Measurements from ENCODE around the gene ANKHD1. TPM values are rescaled to one million over a fixed set of nuclear protein-coding genes. Genes with fewer than 3 reads are reported as not detected.

ANKHD1 gene
- total RNA-seq, 2 donors from 2014 or later, result 106 to 173 TPM

GRCh38 chr5:140381972-140382371 lies 19.7 kb upstream of the ANKHD1 start:
- DNase-seq (ENCODE audit: low spot score), result no peak
- Histone ChIP-seq H3K4me3 (no peak overlapping the region), H3K9me3 (no peaks in the 10 kb centered on the region), H3K36me3 (no peaks in the 10 kb centered on the region), H3K27me3 (replicated peaks; ENCODE audit: insufficient read depth) (no peaks in the 10 kb centered on the region), H3K4me1 (ENCODE audit: control insufficient read depth in 1 of 2, low read depth in 2 of 2) (no peaks in the 10 kb centered on the region), H3K27ac (no peak overlapping the region)
- ATAC-seq (ENCODE audit: insufficient number of reproducible peaks, low FRiP score, low read depth), result no peak
- TF ChIP-seq, protein P1, sequence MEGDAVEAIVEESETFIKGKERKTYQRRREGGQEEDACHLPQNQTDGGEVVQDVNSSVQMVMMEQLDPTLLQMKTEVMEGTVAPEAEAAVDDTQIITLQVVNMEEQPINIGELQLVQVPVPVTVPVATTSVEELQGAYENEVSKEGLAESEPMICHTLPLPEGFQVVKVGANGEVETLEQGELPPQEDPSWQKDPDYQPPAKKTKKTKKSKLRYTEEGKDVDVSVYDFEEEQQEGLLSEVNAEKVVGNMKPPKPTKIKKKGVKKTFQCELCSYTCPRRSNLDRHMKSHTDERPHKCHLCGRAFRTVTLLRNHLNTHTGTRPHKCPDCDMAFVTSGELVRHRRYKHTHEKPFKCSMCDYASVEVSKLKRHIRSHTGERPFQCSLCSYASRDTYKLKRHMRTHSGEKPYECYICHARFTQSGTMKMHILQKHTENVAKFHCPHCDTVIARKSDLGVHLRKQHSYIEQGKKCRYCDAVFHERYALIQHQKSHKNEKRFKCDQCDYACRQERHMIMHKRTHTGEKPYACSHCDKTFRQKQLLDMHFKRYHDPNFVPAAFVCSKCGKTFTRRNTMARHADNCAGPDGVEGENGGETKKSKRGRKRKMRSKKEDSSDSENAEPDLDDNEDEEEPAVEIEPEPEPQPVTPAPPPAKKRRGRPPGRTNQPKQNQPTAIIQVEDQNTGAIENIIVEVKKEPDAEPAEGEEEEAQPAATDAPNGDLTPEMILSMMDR (IDR thresholded peaks at IDR 0.05), result no peak

GRCh38 chr5:140382866-140383265 lies 18.8 kb upstream of the ANKHD1 start:
- no peak overlapping the region for H3K27ac ChIP-seq
- ATAC-seq (ENCODE audit: insufficient number of reproducible peaks, low FRiP score, low read depth), result no peak
- H3K4me1 ChIP-seq (ENCODE audit: control insufficient read depth in 1 of 2, low read depth in 2 of 2), result no peaks in the 10 kb centered on the region
- no peak overlapping the region for H3K4me3 ChIP-seq
- H3K27me3 ChIP-seq (replicated peaks; ENCODE audit: insufficient read depth), result no peaks in the 10 kb centered on the region
- no peak for DNase-seq (ENCODE audit: low spot score)
- no peaks in the 10 kb centered on the region for H3K36me3 ChIP-seq
- TF ChIP-seq, protein P1 (IDR thresholded peaks at IDR 0.05), result no peak
- no peaks in the 10 kb centered on the region for H3K9me3 ChIP-seq

- TF ChIP-seq, protein P1 (IDR thresholded peaks at IDR 0.05), result no peak
- Histone ChIP-seq H3K27me3 (replicated peaks; ENCODE audit: insufficient read depth) (no peaks in the 10 kb centered on the region), H3K36me3 (no peaks in the 10 kb centered on the region), H3K4me1 (ENCODE audit: control insufficient read depth in 1 of 2, low read depth in 2 of 2) (no peaks in the 10 kb centered on the region), H3K27ac (no peak overlapping the region), H3K4me3 (no peak overlapping the region), H3K9me3 (no peaks in the 10 kb centered on the region)
- no peak for ATAC-seq (ENCODE audit: insufficient number of reproducible peaks, low FRiP score, low read depth)
- no peak for DNase-seq (ENCODE audit: low spot score)
These were observed 18.3 kb upstream of the ANKHD1 start for GRCh38 chr5:140383300-140383699.

DNA sequence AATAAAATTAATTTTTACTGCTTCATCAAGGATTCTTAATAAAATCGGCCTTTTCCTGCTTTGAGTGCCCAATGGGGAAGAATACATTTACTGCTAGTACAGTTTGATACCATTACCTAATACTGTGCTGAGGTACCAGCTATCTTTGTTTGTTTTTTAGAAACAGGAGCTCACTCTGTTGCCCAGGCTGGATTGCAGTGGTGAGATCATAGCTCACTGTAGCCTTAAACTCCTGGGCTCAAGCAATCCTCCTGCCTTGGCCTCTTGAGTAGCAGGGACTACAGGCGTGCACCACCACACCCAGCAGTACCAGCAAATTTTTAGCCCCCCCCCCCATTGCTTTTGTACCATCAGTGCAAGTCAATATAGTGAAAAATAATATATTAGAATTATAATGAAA lies 13.6 kb upstream of the ANKHD1 start:
- no peak overlapping the region for H3K27ac ChIP-seq
- no peaks in the 10 kb centered on the region for H3K36me3 ChIP-seq
- DNase-seq (ENCODE audit: low spot score) (no peak), ATAC-seq (ENCODE audit: insufficient number of reproducible peaks, low FRiP score, low read depth) (no peak)
- TF ChIP-seq, protein P1 (IDR thresholded peaks at IDR 0.05), result no peak
- H3K4me3 ChIP-seq, result no peak overlapping the region
- no peaks in the 10 kb centered on the region for H3K27me3 ChIP-seq (replicated peaks; ENCODE audit: insufficient read depth)
- no peaks in the 10 kb centered on the region for H3K4me1 ChIP-seq (ENCODE audit: control insufficient read depth in 1 of 2, low read depth in 2 of 2)
- no peaks in the 10 kb centered on the region for H3K9me3 ChIP-seq

DNA sequence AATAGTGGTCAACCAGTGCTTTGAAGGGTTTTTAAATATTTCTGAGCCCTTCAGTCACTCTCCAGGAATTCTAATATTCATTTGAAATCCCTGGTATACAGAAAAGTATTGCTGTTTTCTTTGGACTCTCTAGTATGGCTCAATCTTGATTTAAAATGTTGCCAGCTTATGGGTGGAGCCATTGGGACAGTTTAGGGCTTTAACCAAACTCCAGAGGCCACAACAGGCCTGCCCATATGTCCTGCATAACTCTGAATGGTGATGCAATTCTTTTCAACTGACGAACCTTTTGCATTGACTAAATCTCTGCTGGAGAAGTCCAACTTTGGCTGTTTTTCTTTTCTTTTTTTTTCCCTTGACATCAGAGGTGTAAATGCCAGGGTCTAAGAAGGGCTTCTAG lies 10.3 kb upstream of the ANKHD1 start:
- no peak for ATAC-seq (ENCODE audit: insufficient number of reproducible peaks, low FRiP score, low read depth)
- Histone ChIP-seq H3K36me3 (no peaks in the 10 kb centered on the region), H3K9me3 (no peaks in the 10 kb centered on the region), H3K4me1 (ENCODE audit: control insufficient read depth in 1 of 2, low read depth in 2 of 2) (no peaks in the 10 kb centered on the region), H3K4me3 (no peak overlapping the region), H3K27ac (no peak overlapping the region), H3K27me3 (replicated peaks; ENCODE audit: insufficient read depth) (no peaks in the 10 kb centered on the region)
- DNase-seq (ENCODE audit: low spot score), result no peak
- TF ChIP-seq, protein P1 (IDR thresholded peaks at IDR 0.05), result no peak
